HEK293T (cell line): ENCODE results near the gene SLC37A4.

Source experiments
- FOXM1 ChIP-seq: fragments of 450-650 bp; IDR thresholded peaks from 2 replicates; pipeline ENCODE4 v1.6.1; 2017; ENCODE audit warnings: mild to moderate bottlenecking, borderline replicate concordance
- TARDBP ChIP-seq: fragments of 450-650 bp; IDR thresholded peaks from 2 replicates; pipeline ENCODE4 v1.6.1; 2016
- ZNF384 ChIP-seq: fragments of 450-650 bp; IDR thresholded peaks from 2 replicates; pipeline ENCODE4 v1.6.1; 2016

GRCh38 chr11:118997627-118998387 lies 32.9 kb downstream of the SLC37A4 start, which contains the start of gene CENATAC:
- TF ChIP-seq TARDBP (no peak), ZNF384 (no peak), FOXM1 (no peak)
